ENCODE data around the gene CMTM6.

The CMTM6 gene

GRCh38 chr3:32459450-32459849 lies 43.2 kb downstream of the CMTM6 start:
- Histone ChIP-seq H3K27ac (ENCODE audit: low read depth, low read length, poor library complexity, severe bottlenecking) (peak overlapping the region; percentile 90), H3F3A (ENCODE audit: insufficient read depth, low read length) (no peaks in the 10 kb centered on the region; the same call in 1 of the 2 replicates), H2AFZ (ENCODE audit: low read length) (no peak overlapping the region), H3K9me2 (ENCODE audit: low read depth, low read length) (no peaks in the 10 kb centered on the region), H3K4me3 (ENCODE audit: low read depth, low read length, poor library complexity, severe bottlenecking) (peak overlapping the region; percentile 39), H3K4me1 (ENCODE audit: insufficient read depth, low read length, severe bottlenecking) (peaks cover 66% of the 10 kb centered on the region), H4K20me1 (ENCODE audit: insufficient read depth, low read length) (no peaks in the 10 kb centered on the region), H3K4me2 (ENCODE audit: low read length) (peak overlapping the region; percentile 61; the same call in 1 of the 2 replicates), H3K27me3 (ENCODE audit: insufficient read depth, low read length) (no peaks in the 10 kb centered on the region), H3K9me3 (ENCODE audit: low read length) (no peaks in the 10 kb centered on the region), H3K9ac (ENCODE audit: low read length) (peak overlapping the region; percentile 24; the same call in 1 of the 2 replicates), H3K36me3 (ENCODE audit: insufficient read depth, low read length) (no peaks in the 10 kb centered on the region), H3K79me2 (ENCODE audit: insufficient read depth, low read length) (no peaks in the 10 kb centered on the region)
- TF ChIP-seq, protein P1, sequence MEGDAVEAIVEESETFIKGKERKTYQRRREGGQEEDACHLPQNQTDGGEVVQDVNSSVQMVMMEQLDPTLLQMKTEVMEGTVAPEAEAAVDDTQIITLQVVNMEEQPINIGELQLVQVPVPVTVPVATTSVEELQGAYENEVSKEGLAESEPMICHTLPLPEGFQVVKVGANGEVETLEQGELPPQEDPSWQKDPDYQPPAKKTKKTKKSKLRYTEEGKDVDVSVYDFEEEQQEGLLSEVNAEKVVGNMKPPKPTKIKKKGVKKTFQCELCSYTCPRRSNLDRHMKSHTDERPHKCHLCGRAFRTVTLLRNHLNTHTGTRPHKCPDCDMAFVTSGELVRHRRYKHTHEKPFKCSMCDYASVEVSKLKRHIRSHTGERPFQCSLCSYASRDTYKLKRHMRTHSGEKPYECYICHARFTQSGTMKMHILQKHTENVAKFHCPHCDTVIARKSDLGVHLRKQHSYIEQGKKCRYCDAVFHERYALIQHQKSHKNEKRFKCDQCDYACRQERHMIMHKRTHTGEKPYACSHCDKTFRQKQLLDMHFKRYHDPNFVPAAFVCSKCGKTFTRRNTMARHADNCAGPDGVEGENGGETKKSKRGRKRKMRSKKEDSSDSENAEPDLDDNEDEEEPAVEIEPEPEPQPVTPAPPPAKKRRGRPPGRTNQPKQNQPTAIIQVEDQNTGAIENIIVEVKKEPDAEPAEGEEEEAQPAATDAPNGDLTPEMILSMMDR (IDR thresholded peaks at IDR 0.05; ENCODE audit: low read length), result no peak
- no peak for TF ChIP-seq EZH2 (IDR thresholded peaks at IDR 0.05; ENCODE audit: borderline replicate concordance, low read length)

DNA sequence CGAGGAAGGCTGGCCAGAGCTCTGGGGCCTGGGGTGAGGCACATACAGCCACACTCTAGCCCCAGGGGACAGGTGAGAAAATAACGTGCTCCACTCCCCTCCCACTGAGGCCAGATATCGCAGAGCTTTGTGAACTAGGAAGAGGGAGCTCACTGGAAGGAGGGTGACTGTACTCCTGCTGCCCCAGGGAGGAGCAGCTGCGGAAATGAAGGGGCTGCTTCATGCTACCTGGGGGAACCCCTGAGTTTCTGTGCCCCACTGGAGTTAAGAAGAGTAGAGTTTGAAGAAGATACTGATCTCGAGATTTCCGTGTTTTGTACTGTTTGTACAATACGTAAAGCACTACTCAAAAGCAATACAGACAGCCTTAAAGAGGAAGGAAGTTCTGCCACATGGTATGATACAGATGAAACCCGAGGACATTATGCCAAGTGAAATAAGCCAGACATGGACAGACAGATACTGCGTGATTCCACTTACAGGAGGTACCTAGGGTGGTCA lies 44.6 kb downstream of the CMTM6 start:
- H3K27ac ChIP-seq (ENCODE audit: low read depth, low read length, poor library complexity, severe bottlenecking), result peak overlapping the region; percentile 68

GRCh38 chr3:32456429-32457130 lies 46.1 kb downstream of the CMTM6 start:
- Histone ChIP-seq H3K27ac (ENCODE audit: low read depth, low read length, poor library complexity, severe bottlenecking) (no peak overlapping the region), H3K4me3 (ENCODE audit: low read depth, low read length, poor library complexity, severe bottlenecking) (no peak overlapping the region), H3K36me3 (ENCODE audit: insufficient read depth, low read length) (no peaks in the 10 kb centered on the region), H3K79me2 (ENCODE audit: insufficient read depth, low read length) (no peaks in the 10 kb centered on the region), H3K27me3 (ENCODE audit: insufficient read depth, low read length) (no peaks in the 10 kb centered on the region), H3F3A (ENCODE audit: insufficient read depth, low read length) (no peaks in the 10 kb centered on the region; the same call in 1 of the 2 replicates), H3K4me1 (ENCODE audit: insufficient read depth, low read length, severe bottlenecking) (peaks cover 57% of the 10 kb centered on the region), H4K20me1 (ENCODE audit: insufficient read depth, low read length) (no peaks in the 10 kb centered on the region), H3K9me3 (ENCODE audit: low read length) (no peaks in the 10 kb centered on the region), H3K9me2 (ENCODE audit: low read depth, low read length) (no peaks in the 10 kb centered on the region), H3K4me2 (ENCODE audit: low read length) (no peak overlapping the region), H3K9ac (ENCODE audit: low read length) (no peak overlapping the region), H2AFZ (ENCODE audit: low read length) (no peak overlapping the region)
- TF ChIP-seq EZH2 (IDR thresholded peaks at IDR 0.05; ENCODE audit: borderline replicate concordance, low read length), result no peak
- TF ChIP-seq, protein P1 (IDR thresholded peaks at IDR 0.05; ENCODE audit: low read length), result no peak

More for the DNA sequence above, 44.6 kb downstream of the CMTM6 start:
- Histone ChIP-seq H3K4me1 (ENCODE audit: insufficient read depth, low read length, severe bottlenecking) (peaks cover 66% of the 10 kb centered on the region), H3K4me3 (ENCODE audit: low read depth, low read length, poor library complexity, severe bottlenecking) (peak overlapping the region; percentile 34), H3K27me3 (ENCODE audit: insufficient read depth, low read length) (no peaks in the 10 kb centered on the region), H3K79me2 (ENCODE audit: insufficient read depth, low read length) (no peaks in the 10 kb centered on the region), H2AFZ (ENCODE audit: low read length) (no peak overlapping the region), H4K20me1 (ENCODE audit: insufficient read depth, low read length) (no peaks in the 10 kb centered on the region), H3K36me3 (ENCODE audit: insufficient read depth, low read length) (no peaks in the 10 kb centered on the region), H3K9me3 (ENCODE audit: low read length) (no peaks in the 10 kb centered on the region), H3K9me2 (ENCODE audit: low read depth, low read length) (no peaks in the 10 kb centered on the region), H3K4me2 (ENCODE audit: low read length) (peak overlapping the region; percentile 53), H3K9ac (ENCODE audit: low read length) (peak overlapping the region; percentile 15), H3F3A (ENCODE audit: insufficient read depth, low read length) (no peaks in the 10 kb centered on the region; the same call in 1 of the 2 replicates)
- TF ChIP-seq, protein P1 (IDR thresholded peaks at IDR 0.05; ENCODE audit: low read length), result no peak
- no peak for TF ChIP-seq EZH2 (IDR thresholded peaks at IDR 0.05; ENCODE audit: borderline replicate concordance, low read length)
